SU-DHL-6 (cell line): Measurements from ENCODE around the gene SLC30A3.

ENCODE experiments used
- EZH2phosphoT487 ChIP-seq: fragments of 200-600 bp; sonication (generic), shearing (Covaris generic); conservative IDR thresholded peaks from 2 replicates; pipeline ENCODE4 v1.6.1; 2018; ENCODE audit warnings: mild to moderate bottlenecking, antibody characterized with exemption, low read length, moderate library complexity, mixed read lengths
- TF ChIP-seq, protein P1 (sequence below): fragments of 200-600 bp; sonication (generic); IDR thresholded peaks from one replicate; pipeline ENCODE4 v1.5.1; 2017; ENCODE audit warnings: antibody characterized with exemption, mild to moderate bottlenecking, low read length, moderate library complexity; ENCODE audit not compliant: insufficient read depth, poor library complexity, severe bottlenecking

DNA sequence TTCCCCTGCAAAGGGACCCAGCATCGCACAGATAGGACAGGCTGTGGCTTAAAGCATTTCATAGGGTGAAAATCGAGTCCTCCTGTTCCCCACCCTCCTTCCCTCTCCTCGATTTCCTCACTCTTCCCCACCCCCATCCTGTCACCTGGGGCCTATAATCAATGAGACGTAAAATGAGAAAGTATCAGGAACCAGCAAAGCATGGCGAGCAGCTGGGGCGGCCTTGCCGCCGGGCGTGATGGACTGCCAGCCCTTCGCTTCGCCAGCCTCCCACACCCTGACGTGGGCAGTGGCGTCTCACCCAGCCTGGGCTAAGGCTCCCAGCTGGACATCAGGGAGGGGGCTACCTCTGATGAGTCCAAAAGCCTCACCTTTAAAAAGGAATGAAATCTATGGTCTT, 11.1 kb downstream of the SLC30A3 start:
- TF ChIP-seq, protein P1, sequence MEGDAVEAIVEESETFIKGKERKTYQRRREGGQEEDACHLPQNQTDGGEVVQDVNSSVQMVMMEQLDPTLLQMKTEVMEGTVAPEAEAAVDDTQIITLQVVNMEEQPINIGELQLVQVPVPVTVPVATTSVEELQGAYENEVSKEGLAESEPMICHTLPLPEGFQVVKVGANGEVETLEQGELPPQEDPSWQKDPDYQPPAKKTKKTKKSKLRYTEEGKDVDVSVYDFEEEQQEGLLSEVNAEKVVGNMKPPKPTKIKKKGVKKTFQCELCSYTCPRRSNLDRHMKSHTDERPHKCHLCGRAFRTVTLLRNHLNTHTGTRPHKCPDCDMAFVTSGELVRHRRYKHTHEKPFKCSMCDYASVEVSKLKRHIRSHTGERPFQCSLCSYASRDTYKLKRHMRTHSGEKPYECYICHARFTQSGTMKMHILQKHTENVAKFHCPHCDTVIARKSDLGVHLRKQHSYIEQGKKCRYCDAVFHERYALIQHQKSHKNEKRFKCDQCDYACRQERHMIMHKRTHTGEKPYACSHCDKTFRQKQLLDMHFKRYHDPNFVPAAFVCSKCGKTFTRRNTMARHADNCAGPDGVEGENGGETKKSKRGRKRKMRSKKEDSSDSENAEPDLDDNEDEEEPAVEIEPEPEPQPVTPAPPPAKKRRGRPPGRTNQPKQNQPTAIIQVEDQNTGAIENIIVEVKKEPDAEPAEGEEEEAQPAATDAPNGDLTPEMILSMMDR = no peak
- no peak for TF ChIP-seq EZH2phosphoT487
